A673 (cell line): ENCODE results near the gene LRP1. TPM values are rescaled to one million over a fixed set of nuclear protein-coding genes. Genes with fewer than 3 reads are reported as not detected.

Source experiments
- BruUV-seq: library from RNA; stranded (reverse); fragments of 400-500 nt; replicated peaks from 2 replicates; lab custom pipeline; 2021; lab: Mats Ljungman, UMichigan
- CTCF ChIA-PET: fragments of 300-600 bp; sonication (Branson Sonifier 250); formaldehyde crosslinking; loops from one replicate; lab custom pipeline; 2022; ENCODE audit warnings: antibody characterized with exemption; lab: Charles Lee
- POLR2A ChIA-PET: fragments of 300-600 bp; sonication (Branson Sonifier 250); formaldehyde crosslinking; loops from one replicate; lab custom pipeline; 2022; ENCODE audit warnings: antibody characterized with exemption; ENCODE audit not compliant: low non-redundant PET; lab: Charles Lee
- DNase-seq: peaks from one replicate; pipeline ENCODE4 v3.0.0-alpha.2; 2015; ENCODE audit warnings: low spot score
- H3K27ac ChIP-seq: fragments of 200-600 bp; sonication (generic); 2 replicates; pipeline ENCODE4 v1.5.1; 2016; ENCODE audit warnings: mixed run types, low read depth, mild to moderate bottlenecking, mixed read lengths, antibody characterized with exemption, low read length; ENCODE audit not compliant: poor library complexity, severe bottlenecking
- H3K27me3 ChIP-seq: fragments of 200-600 bp; sonication (generic); replicated peaks from 2 replicates; pipeline ENCODE4 v1.6.1; 2017; ENCODE audit warnings: mixed run types, low read depth, mild to moderate bottlenecking, mixed read lengths, antibody characterized with exemption, low read length; ENCODE audit not compliant: insufficient read depth, poor library complexity
- H3K36me3 ChIP-seq: fragments of 200-600 bp; sonication (generic); 2 replicates; pipeline ENCODE4 v1.6.1; 2016; ENCODE audit warnings: mixed run types, mild to moderate bottlenecking, mixed read lengths, antibody characterized with exemption, low read length; ENCODE audit not compliant: insufficient read depth, poor library complexity, severe bottlenecking
- H3K4me1 ChIP-seq: fragments of 200-600 bp; sonication (generic); 2 replicates; pipeline ENCODE4 v1.6.1; 2017; ENCODE audit warnings: mixed run types, mild to moderate bottlenecking, mixed read lengths, antibody characterized with exemption, low read length; ENCODE audit not compliant: insufficient read depth, poor library complexity, severe bottlenecking
- H3K4me3 ChIP-seq: fragments of 200-600 bp; sonication (generic); 2 replicates; pipeline ENCODE4 v1.5.1; 2016; ENCODE audit warnings: low read depth, mixed run types, mild to moderate bottlenecking, mixed read lengths, low read length; ENCODE audit not compliant: poor library complexity, severe bottlenecking
- H3K9me3 ChIP-seq: fragments of 200-600 bp; sonication (generic); 2 replicates; pipeline ENCODE4 v1.6.1; 2016; ENCODE audit warnings: mixed run types, low read depth, mild to moderate bottlenecking, mixed read lengths, antibody characterized with exemption, low read length; ENCODE audit not compliant: poor library complexity, severe bottlenecking
- CTCF ChIP-seq: fragments of 300-800, 200-600 bp; sonication (generic); conservative IDR thresholded peaks from 2 replicates; pipeline ENCODE4 v1.5.1; 2017; ENCODE audit warnings: low read depth, mild to moderate bottlenecking, antibody characterized with exemption, low read length, moderate library complexity, mixed read lengths
- EZH2 ChIP-seq: fragments of 200-600 bp; sonication (generic); IDR thresholded peaks from 2 replicates; pipeline ENCODE4 v1.6.1; 2017; ENCODE audit warnings: borderline replicate concordance, low read depth, mild to moderate bottlenecking, mixed read lengths, antibody characterized with exemption, low read length; ENCODE audit not compliant: poor library complexity, severe bottlenecking
- intact Hi-C: fragments of 100-400 bp; cut with micrococcal nuclease; formaldehyde crosslinking; loops from one replicate; pipeline ENCODE4 v1.10.0; 2022; ENCODE audit not compliant: unreplicated experiment
- total RNA-seq: library from RNA; stranded (reverse); gene quantifications from 2 replicates; pipeline ENCODE4 v1.2.3, GENCODE V29; 2021

LRP1 gene
- total RNA-seq, 1 experiment from 2014 or later, result 31.0 TPM

GRCh38 chr12:57218030-57218853 lies 90.0 kb downstream of the LRP1 start:
- H3K27ac ChIP-seq, result no peak overlapping the region
- TF ChIP-seq CTCF (no peak), EZH2 (no peak)
- no TSS peak for BruUV-seq
- no peaks in the 10 kb centered on the region for H3K9me3 ChIP-seq
- ChIA-PET POLR2A (interaction anchor here (0.6 kb wide), 1 partner anchor 20 kb away, joined by 5 read pairs; no protein-coding TSS in a partner anchor), CTCF (interaction anchor here (1.0 to 1.2 kb wide), 3 partner anchors 20 to 24 kb away, joined by 4 to 6 read pairs (median 5); no protein-coding TSS in a partner anchor)
- no peak overlapping the region for H3K4me3 ChIP-seq
- H3K4me1 ChIP-seq, result peaks cover 57% of the 10 kb centered on the region
- intact Hi-C loops, result no loop called here
- no peaks in the 10 kb centered on the region for H3K36me3 ChIP-seq
- DNase-seq, result no peak
- peaks cover 19% of the 10 kb centered on the region for H3K27me3 ChIP-seq

- ChIA-PET POLR2A (no interaction called here), CTCF (no interaction called here)
- intact Hi-C loops, result no loop called here
- no peak overlapping the region for H3K4me3 ChIP-seq
- DNase-seq, result no peak
- BruUV-seq, result no TSS peak
- TF ChIP-seq CTCF (no peak), EZH2 (no peak)
- H3K9me3 ChIP-seq, result no peaks in the 10 kb centered on the region
- H3K27ac ChIP-seq, result no peak overlapping the region
- H3K27me3 ChIP-seq, result peaks cover 19% of the 10 kb centered on the region
- no peaks in the 10 kb centered on the region for H3K36me3 ChIP-seq
- H3K4me1 ChIP-seq, result peaks cover 46% of the 10 kb centered on the region
Observed at GRCh38 chr12:57219205-57219992, 91.1 kb downstream of the LRP1 start.

GRCh38 chr12:57219993-57220754 lies 91.9 kb downstream of the LRP1 start:
- no peaks in the 10 kb centered on the region for H3K9me3 ChIP-seq
- no peak overlapping the region for H3K27ac ChIP-seq
- POLR2A ChIA-PET, result no interaction called here
- TF ChIP-seq EZH2, result no peak
- TF ChIP-seq CTCF, result no peak
- H3K36me3 ChIP-seq, result no peaks in the 10 kb centered on the region
- CTCF ChIA-PET, result no interaction called here
- peaks cover 42% of the 10 kb centered on the region for H3K4me1 ChIP-seq
- BruUV-seq, result no TSS peak
- H3K4me3 ChIP-seq, result no peak overlapping the region
- no peak for DNase-seq
- intact Hi-C loops, result no loop called here
- H3K27me3 ChIP-seq, result peaks cover 12% of the 10 kb centered on the region
